Hematopoietic multipotent progenitor cell (in vitro differentiated cells): ENCODE results near the gene ZNF627. TPM values are rescaled to one million over a fixed set of nuclear protein-coding genes. Genes with fewer than 3 reads are reported as not detected.
"Not testable (repeated sequence)": the region's sequence is repeated elsewhere in the genome, so short reads cannot be mapped to it uniquely, and the experiment has no call there.

ENCODE experiments used
- DNase-seq, 3 donors: peaks; one replicate each; pipeline ENCODE4 v3.0.0-alpha.2; 2011 to 2015; ENCODE audit warnings: low read depth in 2 of 3, low spot score in 2 of 3
- total RNA-seq: library from RNA; depleted of rRNA; stranded (reverse); fragments of >200 nt; gene quantifications from one replicate; pipeline ENCODE4 v1.2.3, GENCODE V29; 2012

Gene ZNF627
- total RNA-seq, 1 donor = 13.5 TPM

- not testable (repeated sequence) for DNase-seq
These were observed 23.5 kb upstream of the ZNF627 start for GRCh38 chr19:11573763-11574162.

DNA sequence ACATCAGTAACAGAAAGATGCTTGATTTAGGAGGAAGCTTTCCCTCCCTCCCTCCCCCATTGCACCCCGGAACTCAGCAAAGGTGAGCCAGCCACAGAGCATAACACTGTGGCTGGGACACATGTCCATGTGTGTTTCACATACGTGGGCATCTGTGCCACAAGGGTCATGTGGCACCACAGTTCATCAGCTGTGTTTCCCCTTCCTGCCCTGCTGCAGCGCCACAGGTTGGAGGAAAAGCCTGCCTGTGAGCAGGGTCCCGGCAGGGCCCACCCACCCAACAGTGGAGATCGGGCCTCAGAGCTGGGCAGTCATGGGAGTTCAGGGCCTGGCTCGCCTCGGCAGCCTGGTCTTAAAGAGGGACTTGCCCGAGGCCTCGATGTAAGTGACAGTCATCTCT lies 22.6 kb upstream of the ZNF627 start:
- no peak for DNase-seq

DNA sequence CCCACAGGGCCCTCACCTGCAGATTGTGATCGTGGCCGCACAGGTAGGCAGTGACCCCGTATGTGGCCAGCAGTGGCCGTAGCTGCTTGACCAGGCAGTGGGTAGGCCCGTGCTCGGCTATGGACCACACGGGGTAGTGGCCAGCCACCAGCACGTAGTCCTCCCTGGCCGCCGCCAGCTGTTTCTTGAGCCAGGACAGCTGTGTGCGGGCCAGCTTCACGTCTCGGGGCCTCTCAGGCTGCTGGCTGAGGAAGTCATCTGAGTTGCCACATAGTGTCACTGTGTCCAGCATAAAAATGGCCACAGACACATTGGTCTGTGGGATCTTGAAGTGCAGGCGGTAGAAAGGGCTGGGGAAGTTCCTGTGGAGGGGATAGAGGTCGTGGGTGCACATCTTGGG lies 21.1 kb upstream of the ZNF627 start:
- no peak for DNase-seq

DNA sequence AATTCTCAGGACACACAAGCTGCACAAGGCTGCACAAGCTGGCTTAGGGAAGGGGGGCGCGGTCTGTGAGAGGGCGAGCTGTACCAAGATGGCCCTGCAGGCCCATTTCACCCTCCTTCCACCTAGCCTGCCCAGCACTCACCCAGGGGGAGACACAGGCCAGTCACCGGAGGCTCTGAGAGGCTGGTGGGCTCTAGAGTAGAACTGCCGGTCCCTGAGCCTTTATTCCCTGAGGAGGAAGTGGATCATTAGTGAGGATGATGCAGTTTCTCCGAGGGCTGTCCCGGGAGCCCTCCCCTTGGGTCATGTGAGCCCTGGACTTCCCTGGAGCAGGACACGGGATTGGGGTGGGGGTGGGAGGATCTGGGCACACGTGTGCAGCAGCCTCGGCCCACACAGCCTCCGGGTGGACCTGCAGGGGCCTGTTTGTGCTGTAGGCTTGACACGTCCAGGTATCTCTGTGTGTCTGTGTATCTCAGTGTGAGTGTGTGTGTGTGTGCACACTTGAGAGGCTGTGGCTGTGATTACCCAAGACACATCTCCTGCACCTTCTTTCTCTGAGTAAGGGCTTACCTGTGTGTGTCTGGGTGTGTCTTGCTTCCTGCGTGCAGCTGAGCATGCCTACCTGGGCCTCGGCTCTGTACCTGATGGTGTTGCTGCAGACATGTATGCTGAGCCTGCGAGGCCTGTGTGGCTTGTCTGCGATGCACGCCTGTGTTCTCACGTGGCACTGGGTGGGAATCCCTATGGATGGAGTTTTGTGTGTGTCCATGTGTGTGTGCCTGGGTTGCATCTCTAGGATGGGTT lies 19.6 kb upstream of the ZNF627 start, which contains the start of gene ACP5:
Gene ACP5, minus strand, starts transcription at position 195 of the 807 bp plus-strand sequence. CDS start 328 bp downstream, outside the sequence.
- DNase-seq = no peak

GRCh38 chr19:11578258-11579142 lies 18.8 kb upstream of the ZNF627 start:
- DNase-seq = peak in 2 of 3 donors; percentile 55 to 64

- DNase-seq = peak in 1 of 3 donors; percentile 31
These were observed 17.2 kb upstream of the ZNF627 start for GRCh38 chr19:11580116-11580515.

DNA sequence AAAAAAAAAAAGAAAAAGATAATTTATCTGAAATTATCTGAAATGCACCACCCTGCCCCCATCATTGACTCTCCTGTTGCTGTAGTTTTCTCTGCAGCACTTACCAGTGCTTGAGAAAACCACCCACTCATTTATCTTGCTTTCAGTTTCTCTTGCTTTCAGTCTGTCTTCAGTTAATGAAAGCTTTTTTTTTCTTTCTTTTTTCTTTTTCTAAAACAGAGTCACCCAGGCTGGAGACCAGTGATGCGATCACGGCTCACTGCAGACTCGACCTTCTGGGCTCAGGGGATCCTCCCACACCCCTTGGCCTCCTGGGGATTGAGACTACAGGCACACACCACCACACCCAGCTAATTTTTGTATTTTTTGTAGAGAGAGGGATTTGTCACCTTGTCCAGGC lies 15.5 kb upstream of the ZNF627 start:
- peak in 2 of 3 donors; percentile 29 to 45 for DNase-seq

DNA sequence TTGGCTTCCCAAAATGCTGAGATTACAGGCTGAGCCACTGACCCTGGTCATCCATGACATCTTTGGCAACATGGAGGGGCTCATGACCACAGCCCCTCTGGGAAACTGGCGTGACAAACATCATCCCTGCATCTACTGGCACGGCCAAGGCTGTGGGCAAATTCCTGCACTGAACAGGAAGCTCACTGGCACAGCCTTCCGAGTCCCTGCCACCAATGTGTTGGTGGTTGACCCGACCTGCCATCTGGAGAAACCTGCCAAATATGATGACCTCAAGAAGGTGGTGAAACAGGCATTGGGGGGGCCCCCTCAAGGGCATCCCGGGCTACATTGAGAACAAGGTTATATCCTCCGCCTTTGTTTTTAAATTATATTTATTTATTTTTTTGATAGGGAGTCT lies 11.0 kb upstream of the ZNF627 start:
- peak in 2 of 3 donors; percentile 43 to 69 for DNase-seq

DNA sequence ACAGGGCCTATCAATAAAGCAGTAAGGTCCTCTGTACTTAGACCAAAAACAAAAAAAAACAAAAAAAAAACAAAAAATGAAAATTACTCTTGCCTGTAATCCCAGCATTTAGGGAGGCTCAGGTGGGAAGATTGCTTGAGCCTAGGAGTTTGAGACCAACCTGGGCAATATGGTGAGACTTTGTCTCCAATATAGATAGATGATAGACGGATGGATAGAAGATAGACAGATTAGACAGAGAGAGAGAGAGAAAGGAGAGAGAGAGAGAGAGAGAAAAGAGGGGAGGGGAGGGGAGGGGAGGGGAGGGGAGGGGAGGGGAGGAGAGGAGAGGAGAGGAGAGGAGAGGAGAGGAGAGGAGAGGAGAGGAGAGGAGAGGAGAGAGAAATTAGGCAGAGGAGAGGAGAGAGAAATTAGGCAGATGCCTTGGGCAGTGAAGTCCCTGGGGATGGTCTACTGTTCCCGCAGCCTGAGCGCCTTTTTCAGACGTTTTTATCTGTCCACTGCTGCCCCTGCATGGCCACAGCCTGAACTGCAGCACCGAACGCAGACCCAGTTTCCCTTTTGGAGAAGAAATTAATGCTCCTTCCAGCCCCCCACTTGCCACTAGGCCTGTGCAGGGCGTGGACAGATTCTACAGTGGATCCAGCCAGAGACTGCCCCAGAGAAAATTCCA lies 9.8 kb upstream of the ZNF627 start:
- peak; percentile 52 to 78 (median 67) for DNase-seq

GRCh38 chr19:11587975-11588631 lies 9.2 kb upstream of the ZNF627 start:
- no peak for DNase-seq

DNA sequence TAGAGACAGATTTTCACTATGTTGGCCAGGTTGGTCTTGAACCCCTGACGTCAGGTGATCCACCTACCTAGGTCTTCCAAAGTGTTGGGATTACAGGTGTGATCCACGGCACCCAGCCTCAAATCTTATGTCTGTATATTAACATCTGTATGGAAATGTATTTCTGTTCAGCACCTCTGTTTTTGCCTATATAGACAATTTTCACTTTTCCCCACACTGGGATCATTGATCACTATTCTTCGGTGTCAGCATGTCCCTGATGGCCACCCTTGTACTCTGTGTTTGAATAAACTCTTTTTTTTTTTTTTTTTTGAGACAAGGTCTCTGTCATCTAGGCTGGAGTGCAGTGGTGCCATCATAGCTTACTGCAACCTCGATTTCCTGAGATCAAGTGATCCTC lies 3.2 kb upstream of the ZNF627 start:
- no peak for DNase-seq

DNA sequence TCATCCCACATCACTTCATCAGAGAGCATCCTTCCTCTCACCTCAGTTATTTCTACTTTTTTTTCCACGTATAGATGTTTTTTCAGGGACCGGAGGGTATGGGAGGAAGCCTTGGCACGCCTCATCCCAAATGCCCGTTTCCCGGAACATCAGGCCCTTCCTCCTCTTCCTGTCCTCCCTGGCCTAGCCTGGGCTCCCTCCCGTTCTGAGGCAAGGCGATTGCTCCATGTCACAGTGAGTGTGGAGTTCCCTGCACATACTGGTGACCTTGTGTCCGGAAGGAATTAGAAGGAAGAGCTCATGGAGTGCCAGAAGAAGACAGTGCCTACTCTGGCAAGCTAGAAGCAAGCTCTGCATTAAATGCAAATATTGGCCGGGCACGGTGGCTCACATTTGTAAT lies 1.1 kb upstream of the ZNF627 start:
- DNase-seq = no peak

DNA sequence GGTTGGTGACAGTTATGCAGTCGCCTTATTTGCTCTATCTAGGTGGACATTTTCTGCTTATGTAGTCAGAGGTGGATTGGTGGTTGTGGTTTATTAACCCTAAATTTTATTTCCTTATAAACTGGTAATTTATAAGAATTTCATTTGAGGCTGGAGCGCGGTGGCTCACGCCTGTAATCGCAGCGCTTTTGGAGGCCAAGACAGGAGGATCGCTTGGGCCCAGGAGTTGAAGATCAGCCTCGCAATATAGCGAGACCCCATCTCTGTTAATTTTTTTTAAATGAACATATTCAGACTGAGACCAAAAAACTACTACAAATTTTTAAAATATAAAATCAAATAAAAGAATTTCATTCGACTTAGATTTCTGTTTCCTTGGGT lies 810 bp downstream of the ZNF627 start:
- DNase-seq = no peak

GRCh38 chr19:11598746-11599145 lies 1.5 kb downstream of the ZNF627 start:
- DNase-seq = no peak

DNA sequence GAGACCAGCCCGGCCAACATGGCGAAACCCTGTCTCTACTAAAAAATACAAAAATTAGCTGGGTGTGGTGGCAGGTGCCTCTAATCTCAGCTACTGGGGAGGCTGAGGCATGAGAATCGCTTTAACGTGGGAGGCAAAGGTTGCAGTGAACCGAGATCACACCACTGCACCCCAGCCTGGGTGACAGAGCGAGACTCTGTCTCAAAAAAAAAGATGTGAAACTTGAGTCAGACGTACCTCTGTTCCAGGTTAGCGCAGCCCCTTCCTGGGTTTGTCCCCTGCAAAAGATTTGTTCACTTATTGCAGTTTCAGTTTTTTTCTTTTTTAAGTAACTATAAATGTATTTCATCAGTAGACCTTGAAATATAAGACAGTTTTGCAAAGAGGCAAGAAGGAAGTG lies 2.4 kb downstream of the ZNF627 start:
- DNase-seq = not testable (repeated sequence)

- DNase-seq = no peak
These were observed 9.2 kb downstream of the ZNF627 start for GRCh38 chr19:11606484-11606883.

DNA sequence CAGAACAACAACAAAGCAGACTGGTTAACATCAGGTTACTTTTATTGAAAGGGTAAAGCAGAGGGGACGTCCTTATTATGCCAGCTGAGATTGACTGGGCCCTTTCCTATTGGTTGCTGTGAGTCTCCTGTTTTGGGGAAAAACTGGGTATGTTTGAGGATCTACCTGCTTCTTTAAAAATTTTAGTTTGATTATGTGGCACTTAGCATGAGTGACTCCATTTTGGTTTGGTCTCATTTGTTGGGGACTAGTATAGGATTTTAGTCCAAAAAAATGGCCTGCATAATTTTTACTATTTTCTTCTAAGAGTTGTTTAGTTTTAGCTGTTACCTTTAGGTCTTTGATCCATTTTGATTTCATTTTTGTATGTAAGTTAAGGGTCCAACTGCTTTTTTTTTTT lies 14.4 kb downstream of the ZNF627 start:
- no peak for DNase-seq

DNA sequence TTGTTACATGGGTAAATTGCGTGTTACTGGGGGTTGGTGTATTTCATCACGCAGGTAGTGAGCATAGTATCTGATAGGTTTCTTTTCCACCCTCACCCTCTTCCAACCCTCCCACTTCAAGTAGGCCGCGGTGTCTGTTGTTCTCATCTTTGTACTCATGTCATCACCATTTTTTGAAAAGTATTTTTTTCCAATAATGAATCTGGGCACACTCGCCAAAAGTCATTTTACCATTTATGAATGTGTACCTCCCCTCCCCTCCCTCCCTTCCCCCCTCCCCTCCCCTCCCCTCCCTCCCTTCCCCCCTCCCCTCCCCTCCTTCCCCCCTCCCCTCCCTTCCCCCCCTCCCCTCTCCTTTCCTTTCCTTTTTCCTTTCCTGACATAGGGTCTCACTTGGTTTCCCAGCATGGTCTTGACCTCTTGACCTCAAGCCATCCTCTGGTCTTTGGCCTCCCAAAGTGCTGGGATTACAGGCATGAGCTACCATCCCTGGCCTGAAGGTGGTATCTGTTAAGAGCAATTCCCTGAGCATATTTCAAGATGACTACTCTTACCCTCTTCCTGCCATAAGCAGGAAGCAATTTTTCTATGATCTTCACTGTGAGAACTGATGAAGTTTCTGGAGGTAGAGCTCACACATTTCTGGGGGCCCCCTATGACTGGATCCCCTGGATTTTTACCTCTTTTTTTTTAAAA lies 15.7 kb downstream of the ZNF627 start:
- peak in 1 of 3 donors; percentile 4 for DNase-seq

DNA sequence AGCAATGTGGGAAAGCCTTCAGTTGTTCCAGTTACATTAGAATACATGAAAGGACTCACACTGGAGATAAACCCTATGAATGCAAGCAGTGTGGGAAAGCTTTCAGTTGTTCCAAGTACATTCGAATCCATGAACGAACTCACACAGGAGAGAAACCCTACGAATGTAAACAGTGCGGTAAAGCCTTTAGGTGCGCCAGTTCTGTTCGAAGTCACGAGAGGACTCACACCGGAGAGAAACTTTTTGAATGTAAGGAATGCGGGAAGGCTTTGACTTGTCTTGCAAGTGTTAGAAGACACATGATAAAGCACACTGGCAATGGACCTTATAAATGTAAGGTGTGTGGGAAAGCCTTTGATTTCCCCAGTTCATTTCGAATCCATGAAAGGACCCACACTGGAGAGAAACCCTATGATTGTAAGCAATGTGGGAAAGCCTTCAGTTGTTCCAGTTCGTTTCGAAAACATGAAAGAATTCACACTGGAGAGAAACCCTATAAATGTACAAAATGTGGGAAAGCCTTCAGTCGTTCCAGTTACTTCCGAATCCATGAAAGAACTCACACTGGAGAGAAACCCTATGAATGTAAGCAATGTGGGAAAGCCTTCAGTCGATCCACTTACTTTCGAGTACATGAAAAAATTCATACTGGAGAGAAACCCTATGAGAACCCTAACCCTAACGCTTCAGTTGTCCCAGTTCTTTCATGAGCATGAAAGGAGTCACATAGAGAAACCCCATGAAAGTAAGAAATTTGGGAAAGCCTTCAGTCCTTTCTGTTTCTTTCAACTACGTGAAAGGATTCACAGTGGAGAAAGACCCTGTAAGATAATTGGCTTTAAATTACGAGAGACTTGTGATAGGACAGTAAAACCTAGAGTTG lies 20.1 kb downstream of the ZNF627 start:
- DNase-seq = peak in 1 of 3 donors; percentile 13
